Upper lobe of right lung (tissue), 1 donor: ENCODE data around the gene BFSP1. TPM values are rescaled to one million over a fixed set of nuclear protein-coding genes. Genes with fewer than 3 reads are reported as not detected.

ENCODE experiments used
- ATAC-seq: fragments of 200-7000 bp; cut with Tn5 transposase; one replicate; pipeline ENCODE4 v1.9.1; 2020; ENCODE audit warnings: mild to moderate bottlenecking, moderate library complexity
- DNase-seq: peaks from one replicate; pipeline ENCODE4 v3.0.0-alpha.2; 2020
- H3K27ac ChIP-seq: fragments of 200-600 bp; one replicate; pipeline ENCODE4 v1.8.0; 2022
- H3K27me3 ChIP-seq: fragments of 200-600 bp; one replicate; pipeline ENCODE4 v1.8.0; 2022; ENCODE audit warnings: mild to moderate bottlenecking
- H3K36me3 ChIP-seq: fragments of 200-600 bp; one replicate; pipeline ENCODE4 v1.8.0; 2022
- H3K4me1 ChIP-seq: fragments of 200-600 bp; one replicate; pipeline ENCODE4 v1.8.0; 2022
- H3K4me3 ChIP-seq: fragments of 200-600 bp; one replicate; pipeline ENCODE4 v1.8.0; 2022; ENCODE audit warnings: mild to moderate bottlenecking
- H3K9me3 ChIP-seq: fragments of 200-600 bp; one replicate; pipeline ENCODE4 v1.8.0; 2022
- intact Hi-C: fragments of 100-400 bp; cut with DNase I; formaldehyde crosslinking; loops from one replicate; pipeline ENCODE4 v1.11.0; 2022
- total RNA-seq: library from RNA; stranded (reverse); fragmentation: NEBNext Ultra II Directional; extraction: Animal tissue kit (Norgen Biotek cat#: 25700); gene quantifications from one replicate; pipeline ENCODE4 v1.2.1, GENCODE V29; 2021
- TF ChIP-seq, protein P1 (sequence below): fragments of 200-600 bp; IDR thresholded peaks from one replicate; pipeline ENCODE4 v1.8.0; 2022; ENCODE audit warnings: antibody characterized with exemption
- donor health status: DM: no; HTN: yes; CAD: no; lungs with severe emphysema.

BFSP1 gene
- total RNA-seq, 1 donor from 2014 or later, result 2.7 TPM

GRCh38 chr20:17513939-17514338 lies 17.2 kb downstream of the BFSP1 start:
- H3K4me1 ChIP-seq, result no peaks in the 10 kb centered on the region
- no peak for DNase-seq
- intact Hi-C loops, result no loop called here
- no peak overlapping the region for H3K27ac ChIP-seq
- H3K27me3 ChIP-seq, result no peaks in the 10 kb centered on the region
- no peak overlapping the region for H3K4me3 ChIP-seq
- TF ChIP-seq, protein P1, sequence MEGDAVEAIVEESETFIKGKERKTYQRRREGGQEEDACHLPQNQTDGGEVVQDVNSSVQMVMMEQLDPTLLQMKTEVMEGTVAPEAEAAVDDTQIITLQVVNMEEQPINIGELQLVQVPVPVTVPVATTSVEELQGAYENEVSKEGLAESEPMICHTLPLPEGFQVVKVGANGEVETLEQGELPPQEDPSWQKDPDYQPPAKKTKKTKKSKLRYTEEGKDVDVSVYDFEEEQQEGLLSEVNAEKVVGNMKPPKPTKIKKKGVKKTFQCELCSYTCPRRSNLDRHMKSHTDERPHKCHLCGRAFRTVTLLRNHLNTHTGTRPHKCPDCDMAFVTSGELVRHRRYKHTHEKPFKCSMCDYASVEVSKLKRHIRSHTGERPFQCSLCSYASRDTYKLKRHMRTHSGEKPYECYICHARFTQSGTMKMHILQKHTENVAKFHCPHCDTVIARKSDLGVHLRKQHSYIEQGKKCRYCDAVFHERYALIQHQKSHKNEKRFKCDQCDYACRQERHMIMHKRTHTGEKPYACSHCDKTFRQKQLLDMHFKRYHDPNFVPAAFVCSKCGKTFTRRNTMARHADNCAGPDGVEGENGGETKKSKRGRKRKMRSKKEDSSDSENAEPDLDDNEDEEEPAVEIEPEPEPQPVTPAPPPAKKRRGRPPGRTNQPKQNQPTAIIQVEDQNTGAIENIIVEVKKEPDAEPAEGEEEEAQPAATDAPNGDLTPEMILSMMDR, result no peak
- H3K9me3 ChIP-seq, result no peaks in the 10 kb centered on the region
- H3K36me3 ChIP-seq, result no peaks in the 10 kb centered on the region
- ATAC-seq, result no peak

DNA sequence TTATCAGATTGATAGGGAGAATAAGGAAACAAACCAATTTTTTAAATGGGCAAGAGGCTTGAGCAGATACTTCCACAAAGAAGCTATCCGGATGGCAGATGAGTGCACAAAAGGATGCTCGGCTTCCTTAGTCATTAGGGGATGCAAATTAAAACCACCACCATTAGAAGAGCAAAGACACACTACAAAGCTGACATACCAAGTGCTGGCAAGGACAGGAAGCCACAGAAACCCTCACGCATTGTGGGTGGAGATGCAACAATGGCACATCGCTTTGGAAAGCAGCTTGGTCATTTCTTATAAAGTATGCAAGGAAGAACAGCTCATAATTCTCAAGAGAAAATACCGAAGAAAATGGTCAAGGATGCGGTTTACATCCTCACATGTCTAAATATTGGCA lies 19.8 kb downstream of the BFSP1 start:
- no peak for ATAC-seq
- intact Hi-C loops, result no loop called here
- Histone ChIP-seq H3K27me3 (no peaks in the 10 kb centered on the region), H3K4me3 (no peak overlapping the region), H3K9me3 (no peaks in the 10 kb centered on the region), H3K27ac (no peak overlapping the region), H3K4me1 (no peaks in the 10 kb centered on the region), H3K36me3 (no peaks in the 10 kb centered on the region)
- TF ChIP-seq, protein P1, result no peak
- no peak for DNase-seq

GRCh38 chr20:17510548-17510947 lies 20.6 kb downstream of the BFSP1 start:
- DNase-seq (no peak), ATAC-seq (no peak)
- intact Hi-C loops, result no loop called here
- Histone ChIP-seq H3K27me3 (no peaks in the 10 kb centered on the region), H3K9me3 (no peaks in the 10 kb centered on the region), H3K4me3 (no peak overlapping the region), H3K27ac (no peak overlapping the region), H3K4me1 (no peaks in the 10 kb centered on the region), H3K36me3 (no peaks in the 10 kb centered on the region)
- TF ChIP-seq, protein P1, result no peak

- H3K4me3 ChIP-seq, result no peak overlapping the region
- H3K36me3 ChIP-seq, result no peaks in the 10 kb centered on the region
- DNase-seq, result no peak
- intact Hi-C loops, result no loop called here
- ATAC-seq, result no peak
- no peaks in the 10 kb centered on the region for H3K9me3 ChIP-seq
- TF ChIP-seq, protein P1, result no peak
- H3K27ac ChIP-seq, result no peak overlapping the region
- peaks cover 4% of the 10 kb centered on the region for H3K4me1 ChIP-seq
- no peaks in the 10 kb centered on the region for H3K27me3 ChIP-seq
Measured at GRCh38 chr20:17508756-17509155, 22.4 kb downstream of the BFSP1 start.

DNA sequence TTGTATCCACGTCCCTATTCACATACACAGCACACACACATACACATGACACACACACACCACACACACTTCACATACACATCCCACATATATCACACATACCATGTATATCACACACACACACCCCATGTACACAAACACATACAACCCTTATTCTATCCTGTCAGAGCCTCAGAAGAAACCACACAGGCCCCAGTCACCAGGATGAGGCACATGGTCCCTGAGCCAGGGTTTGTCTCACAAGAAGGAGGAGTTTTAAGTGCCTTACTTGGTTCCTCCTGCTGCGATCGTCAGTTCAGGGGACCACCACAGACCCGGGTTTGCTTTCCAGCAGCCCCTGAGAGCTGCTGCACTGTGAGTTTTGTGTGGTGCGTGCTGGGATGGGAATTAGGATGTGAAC lies 23.6 kb downstream of the BFSP1 start:
- intact Hi-C loops, result no loop called here
- peaks cover 4% of the 10 kb centered on the region for H3K4me1 ChIP-seq
- ATAC-seq, result no peak
- H3K9me3 ChIP-seq, result no peaks in the 10 kb centered on the region
- TF ChIP-seq, protein P1, result no peak
- DNase-seq, result no peak
- H3K4me3 ChIP-seq, result no peak overlapping the region
- no peak overlapping the region for H3K27ac ChIP-seq
- H3K27me3 ChIP-seq, result no peaks in the 10 kb centered on the region
- no peaks in the 10 kb centered on the region for H3K36me3 ChIP-seq

DNA sequence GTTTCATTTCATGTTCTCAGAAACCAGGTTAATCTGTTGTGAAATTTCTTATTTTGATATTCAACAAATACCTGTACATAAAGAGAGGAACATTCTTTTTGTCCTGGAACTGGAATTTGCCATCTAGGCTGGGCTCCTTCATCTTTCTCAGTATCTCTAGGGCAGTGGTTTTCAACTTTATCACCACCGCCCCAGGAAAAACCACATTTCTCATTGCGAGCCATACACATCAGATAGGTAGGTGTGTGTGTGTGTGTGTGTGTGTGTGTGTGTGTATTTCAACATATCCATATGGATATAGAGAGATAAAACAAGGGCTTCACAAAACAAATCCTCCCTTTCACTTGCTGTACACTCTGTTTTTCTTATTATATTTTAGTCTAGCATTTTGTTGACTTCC lies 24.1 kb downstream of the BFSP1 start:
- H3K9me3 ChIP-seq, result no peaks in the 10 kb centered on the region
- H3K36me3 ChIP-seq, result no peaks in the 10 kb centered on the region
- H3K27me3 ChIP-seq, result no peaks in the 10 kb centered on the region
- TF ChIP-seq, protein P1, result no peak
- ATAC-seq (no peak), DNase-seq (no peak)
- H3K27ac ChIP-seq, result no peak overlapping the region
- peaks cover 4% of the 10 kb centered on the region for H3K4me1 ChIP-seq
- no peak overlapping the region for H3K4me3 ChIP-seq
- intact Hi-C loops, result no loop called here
